B cell (primary cell): ENCODE data around the gene TEX26. TPM values are rescaled to one million over a fixed set of nuclear protein-coding genes. Genes with fewer than 3 reads are reported as not detected.

Experiments used
- ATAC-seq: fragments of 200-7000 bp; cut with Tn5 transposase; one replicate; pipeline ENCODE4 v1.10.0; 2021; ENCODE audit warnings: low read depth, mild to moderate bottlenecking, moderate number of reproducible peaks, moderate library complexity
- CTCF ChIA-PET: fragments of 350-600 bp; sonication (Branson Sonifier 250); formaldehyde crosslinking; loops from one replicate; lab custom pipeline; 2021; ENCODE audit warnings: antibody characterized with exemption, inconsistent platforms; lab: Charles Lee
- POLR2A ChIA-PET: fragments of 350-600 bp; sonication (Branson Sonifier 250); formaldehyde crosslinking; loops from one replicate; lab custom pipeline; 2021; ENCODE audit warnings: antibody characterized with exemption; lab: Charles Lee
- DNase-seq: peaks from one replicate; pipeline ENCODE4 v3.0.0; 2013
- H2AFZ ChIP-seq: 2 replicates; pipeline ENCODE4 v1.6.1; 2012; ENCODE audit warnings: mild to moderate bottlenecking, low read depth, low read length; ENCODE audit not compliant: insufficient read depth, poor library complexity, severe bottlenecking
- H3K27ac ChIP-seq, 2 donors: 1 replicate in 1 of 2; 2 replicates in 1 of 2; pipeline ENCODE4 v1.5.1; 2012 to 2013; ENCODE audit warnings: low read length in 2 of 2, mild to moderate bottlenecking in 2 of 2, moderate library complexity in 1 of 2
- H3K27me3 ChIP-seq, 4 experiments: fragments of 200-600 bp in 1 of 4; sonication (generic) in 1 of 4; replicated peaks in 1 of 4; 1 replicate in 2 of 4; 2 replicates in 2 of 4; pipeline versions ENCODE4 v1.6.1 to v1.7.0; 2013 to 2016; ENCODE audit warnings: low read length in 3 of 4, mild to moderate bottlenecking in 2 of 4, mixed read lengths in 1 of 4, moderate library complexity in 1 of 4; ENCODE audit not compliant: insufficient read depth in 4 of 4, control insufficient read depth in 3 of 4; ENCODE audit errors: control extremely low read depth in 1 of 4
- H3K36me3 ChIP-seq, 2 experiments: replicated peaks in 1 of 2; 1 replicate in 1 of 2; 2 replicates in 1 of 2; pipeline versions ENCODE4 v1.6.1 to v1.7.1; 2013; ENCODE audit warnings: low read length in 1 of 2; ENCODE audit not compliant: insufficient read depth in 2 of 2, control insufficient read depth in 1 of 2; ENCODE audit errors: control extremely low read depth in 1 of 2, extremely low read depth in 1 of 2
- H3K4me1 ChIP-seq, 2 donors: fragments of 200-600 bp in 1 of 2; sonication (generic) in 1 of 2; 1 replicate in 1 of 2; 2 replicates in 1 of 2; pipeline versions ENCODE4 v1.5.1 to v1.6.1; 2013 to 2017; ENCODE audit warnings: low read length in 2 of 2; ENCODE audit not compliant: control insufficient read depth in 2 of 2, insufficient read depth in 2 of 2
- H3K4me2 ChIP-seq: replicated peaks from 2 replicates; pipeline ENCODE3; 2012; ENCODE audit warnings: mild to moderate bottlenecking, low read depth, low read length; ENCODE audit not compliant: poor library complexity, severe bottlenecking
- H3K4me3 ChIP-seq, 5 experiments: fragments of 200-600 bp in 1 of 5; sonication (generic) in 1 of 5; 1 replicate in 3 of 5; 2 replicates in 2 of 5; pipeline versions ENCODE4 v1.5.1 to v1.7.0; 2011 to 2016; ENCODE audit warnings: low read length in 4 of 5, mild to moderate bottlenecking in 4 of 5, low read depth in 2 of 5, control low read depth in 1 of 5, moderate library complexity in 1 of 5; ENCODE audit not compliant: insufficient read depth in 1 of 5; ENCODE audit errors: control extremely low read depth in 1 of 5, extremely low read depth in 1 of 5
- H3K79me2 ChIP-seq: fragments of 200-600 bp; sonication (generic); one replicate; pipeline ENCODE4 v1.6.0; 2016; ENCODE audit warnings: low read length; ENCODE audit not compliant: control insufficient read depth, insufficient read depth
- H3K9ac ChIP-seq: fragments of 200-600 bp; sonication (generic); 2 replicates; pipeline ENCODE4 v1.6.1; 2017; ENCODE audit warnings: mild to moderate bottlenecking, low read length, moderate library complexity
- H3K9me3 ChIP-seq, 3 donors: one replicate each; pipeline versions ENCODE4 v1.6.1 to v1.7.1; 2013; ENCODE audit warnings: low read length in 2 of 3; ENCODE audit not compliant: control insufficient read depth in 2 of 3, insufficient read depth in 1 of 3; ENCODE audit errors: control extremely low read depth in 1 of 3
- H4K20me1 ChIP-seq: 2 replicates; pipeline ENCODE4 v1.6.0; 2012; ENCODE audit warnings: mild to moderate bottlenecking, low read length; ENCODE audit not compliant: insufficient read depth, control insufficient read depth, poor library complexity, severe bottlenecking
- H3K27ac Mint-ChIP-seq: one replicate; pipeline ENCODE4 v1.8.0; 2021; ENCODE audit warnings: mixed read lengths
- H3K27me3 Mint-ChIP-seq: one replicate; pipeline ENCODE4 v1.8.0; 2021; ENCODE audit warnings: mixed read lengths
- H3K4me1 Mint-ChIP-seq: one replicate; pipeline ENCODE4 v1.8.0; 2021; ENCODE audit warnings: mixed read lengths
- H3K4me3 Mint-ChIP-seq: one replicate; pipeline ENCODE4 v1.8.0; 2021; ENCODE audit warnings: mixed read lengths
- H3K9me3 Mint-ChIP-seq: one replicate; pipeline ENCODE4 v1.8.0; 2022; ENCODE audit warnings: mixed read lengths; ENCODE audit not compliant: insufficient read depth
- CTCF ChIP-seq: fragments of 200-600 bp; IDR thresholded peaks from one replicate; pipeline ENCODE4 v1.8.0; 2022; ENCODE audit warnings: antibody characterized with exemption, mild to moderate bottlenecking
- EZH2 ChIP-seq: IDR thresholded peaks from 2 replicates; pipeline ENCODE4 v1.6.1; 2012; ENCODE audit warnings: borderline replicate concordance, low read depth, mild to moderate bottlenecking, moderate library complexity, low read length; ENCODE audit not compliant: insufficient read depth, poor library complexity, severe bottlenecking
- WGBS: methylation state at CpG from one replicate; pipeline ENCODE4 v1.1.5; 2013; ENCODE audit warnings: missing lambda C conversion rate; ENCODE audit not compliant: insufficient coverage; 5-methylcytosine and 5-hydroxymethylcytosine counted together
- intact Hi-C: fragments of 100-400 bp; cut with micrococcal nuclease; formaldehyde crosslinking; loops from one replicate; pipeline ENCODE4 v1.10.0; 2022
- polyA plus RNA-seq: library from polyadenylated mRNA; depleted of rRNA; stranded (reverse); fragments of >200 nt; gene quantifications from 2 replicates; pipeline ENCODE4 v1.2.3, GENCODE V29; 2012
- total RNA-seq, 2 donors: library from RNA; stranded (reverse); fragments of 120-200 nt in 1 of 2; gene quantifications; 1 replicate in 1 of 2; 2 replicates in 1 of 2; pipeline versions ENCODE4 v1.2.3 to v1.2.4, GENCODE V29; 2013 to 2022

The TEX26 gene
- total and polyA plus RNA-seq, 2 donors (not counting 1 experiment from before 2014, with no cell fraction given): not detected

DNA sequence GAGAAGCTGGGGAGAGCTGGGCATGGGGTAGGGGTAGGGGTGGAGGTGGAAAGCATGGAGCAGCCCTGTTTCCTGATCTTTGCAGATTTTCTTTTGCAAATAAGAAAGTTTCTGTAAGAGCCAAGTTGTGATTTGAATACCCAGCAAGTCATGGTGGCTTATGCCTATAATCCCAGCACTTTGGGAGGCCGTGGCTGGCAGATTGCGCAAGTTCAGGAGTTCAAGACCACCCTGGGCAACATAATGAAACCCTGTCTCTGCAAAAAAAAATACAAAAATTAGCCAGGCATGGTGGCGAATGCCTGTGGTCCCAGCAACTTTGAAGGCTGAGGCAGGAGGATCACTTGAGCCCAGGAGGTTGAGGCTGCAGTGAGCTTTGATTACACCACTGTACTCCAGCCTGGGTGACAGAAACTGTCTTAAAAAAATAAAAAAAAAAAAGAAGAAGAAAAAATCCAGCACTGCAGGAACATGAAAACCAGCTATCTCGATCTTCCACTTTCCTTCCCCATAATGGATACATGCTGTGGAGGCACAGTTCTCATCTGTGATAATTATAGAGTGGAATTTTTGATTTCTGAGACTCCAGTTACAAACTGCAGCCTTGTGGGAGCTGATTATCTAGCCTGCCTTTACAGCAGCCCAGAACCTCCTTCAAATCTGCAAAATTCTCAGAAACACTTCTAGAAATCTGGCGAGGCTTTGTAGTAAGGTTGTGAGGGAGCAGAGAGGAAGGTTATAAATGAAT, 12.1 kb upstream of the TEX26 start:
- ChIA-PET CTCF (interaction anchor here (0.6 kb wide), 1 partner anchor 17 kb away, joined by 3 read pairs; no protein-coding TSS in a partner anchor), POLR2A (no interaction called here)
- intact Hi-C loops: no loop called here

More for the DNA sequence above, 12.1 kb upstream of the TEX26 start:
- no peak for DNase-seq
- no peaks in the 10 kb centered on the region for H3K9me3 ChIP-seq
- ATAC-seq: no peak
- no peaks in the 10 kb centered on the region for H3K9me3 Mint-ChIP-seq
- H3K4me2 ChIP-seq: no peak overlapping the region
- TF ChIP-seq EZH2 (no peak), CTCF (no peak)
- no peak overlapping the region for H2AFZ ChIP-seq
- H3K27me3 ChIP-seq: no peaks in the 10 kb centered on the region
- H3K4me3 Mint-ChIP-seq: no peak overlapping the region
- H3K27ac ChIP-seq: no peak overlapping the region
- no peaks in the 10 kb centered on the region for H3K4me1 Mint-ChIP-seq
- peaks cover 29% of the 10 kb centered on the region for H3K27me3 Mint-ChIP-seq
- H3K79me2 ChIP-seq: no peaks in the 10 kb centered on the region
- no peaks in the 10 kb centered on the region for H3K36me3 ChIP-seq
- no peak overlapping the region for H3K9ac ChIP-seq
- H3K4me3 ChIP-seq: no peak overlapping the region
- 88% methylated on average over 3 of the region's 5 CpGs for whole genome bisulfite sequencing
- no peaks in the 10 kb centered on the region for H3K4me1 ChIP-seq
- no peak overlapping the region for H3K27ac Mint-ChIP-seq
- no peaks in the 10 kb centered on the region for H4K20me1 ChIP-seq
